HUES64 (cell line): ENCODE data around the gene DNAH1.
A peak's percentile ranks its signal among the peaks of the same experiment; 100 is the strongest.

Source experiments
- H3K27ac ChIP-seq: 2 replicates; pipeline ENCODE4 v1.7.0; 2013; ENCODE audit warnings: low read depth, low read length, inconsistent platforms
- H3K27me3 ChIP-seq: 2 replicates; pipeline ENCODE4 v1.6.1; 2013; ENCODE audit warnings: mild to moderate bottlenecking, low read length; ENCODE audit not compliant: insufficient read depth
- H3K36me3 ChIP-seq: 2 replicates; pipeline ENCODE4 v1.6.1; 2013; ENCODE audit warnings: mild to moderate bottlenecking, low read length; ENCODE audit not compliant: insufficient read depth
- H3K4me1 ChIP-seq: 2 replicates; pipeline ENCODE4 v1.6.1; 2013; ENCODE audit warnings: mild to moderate bottlenecking, low read length, moderate library complexity; ENCODE audit not compliant: insufficient read depth
- H3K4me3 ChIP-seq: 2 replicates; pipeline ENCODE4 v1.5.1; 2013; ENCODE audit warnings: mild to moderate bottlenecking, low read length, moderate library complexity
- H3K9ac ChIP-seq: 2 replicates; pipeline ENCODE4 v1.6.1; 2013; ENCODE audit warnings: mild to moderate bottlenecking, low read depth, low read length
- H3K9me3 ChIP-seq: 2 replicates; pipeline ENCODE4 v1.6.1; 2013; ENCODE audit warnings: low read depth, low read length; ENCODE audit not compliant: insufficient read depth
- WGBS: fragments of 150-250, 120-280 bp; methylation state at CpG from one replicate; pipeline ENCODE4 v1.1.7; 2013; ENCODE audit warnings: missing lambda C conversion rate; 5-methylcytosine and 5-hydroxymethylcytosine counted together

Gene DNAH1

GRCh38 chr3:52408466-52408865, 92.3 kb downstream of the DNAH1 start:
- H3K36me3 ChIP-seq: peaks cover 53% of the 10 kb centered on the region

DNA sequence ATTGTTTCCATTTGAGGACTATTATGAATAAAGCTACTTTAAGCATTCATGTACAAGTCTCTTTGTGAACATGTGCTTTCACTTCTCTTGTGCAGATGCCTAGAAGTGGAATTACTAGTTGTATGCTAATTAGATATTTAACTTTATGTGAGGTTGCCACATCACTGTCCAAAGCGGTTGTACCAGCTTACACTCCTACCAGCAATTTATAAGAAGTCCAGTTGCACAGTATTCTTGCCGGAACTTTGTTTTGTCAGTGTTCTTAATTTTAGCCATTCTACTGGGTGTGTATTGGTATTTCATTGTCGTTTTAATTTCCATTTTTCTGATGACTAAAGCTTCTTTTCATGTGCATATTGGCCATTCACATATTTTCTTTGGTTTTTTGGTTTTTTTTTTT, 99.7 kb downstream of the DNAH1 start:
- peaks cover 2% of the 10 kb centered on the region; the same call in 1 of the 2 replicates for H3K27me3 ChIP-seq
- 95% methylated on average over 2 of the region's 3 CpGs for WGBS
- no peak overlapping the region for H3K4me3 ChIP-seq
- H3K27ac ChIP-seq: no peak overlapping the region
- H3K9ac ChIP-seq: no peak overlapping the region
- peaks cover 7% of the 10 kb centered on the region; the same call in 1 of the 2 replicates for H3K4me1 ChIP-seq
- H3K36me3 ChIP-seq: no peaks in the 10 kb centered on the region; the same call in 1 of the 2 replicates
- no peaks in the 10 kb centered on the region for H3K9me3 ChIP-seq

More at GRCh38 chr3:52408466-52408865, 92.3 kb downstream of the DNAH1 start:
- 96% methylated on average over 8 of the region's 8 CpGs for WGBS
- peaks cover 11% of the 10 kb centered on the region; the same call in 1 of the 2 replicates for H3K4me1 ChIP-seq
- peak overlapping the region; percentile 83 for H3K4me3 ChIP-seq
- no peaks in the 10 kb centered on the region for H3K9me3 ChIP-seq
- H3K27ac ChIP-seq: no peak overlapping the region
- H3K27me3 ChIP-seq: peaks cover 2% of the 10 kb centered on the region; the same call in 1 of the 2 replicates
- H3K9ac ChIP-seq: no peak overlapping the region

GRCh38 chr3:52420388-52420787, 104.3 kb downstream of the DNAH1 start:
- H3K9ac ChIP-seq: no peak overlapping the region
- no peaks in the 10 kb centered on the region for H3K36me3 ChIP-seq
- no peaks in the 10 kb centered on the region for H3K4me1 ChIP-seq
- no peaks in the 10 kb centered on the region for H3K9me3 ChIP-seq
- WGBS: 89% methylated on average over 2 of the region's 2 CpGs
- no peak overlapping the region for H3K4me3 ChIP-seq
- no peaks in the 10 kb centered on the region for H3K27me3 ChIP-seq
- H3K27ac ChIP-seq: no peak overlapping the region

DNA sequence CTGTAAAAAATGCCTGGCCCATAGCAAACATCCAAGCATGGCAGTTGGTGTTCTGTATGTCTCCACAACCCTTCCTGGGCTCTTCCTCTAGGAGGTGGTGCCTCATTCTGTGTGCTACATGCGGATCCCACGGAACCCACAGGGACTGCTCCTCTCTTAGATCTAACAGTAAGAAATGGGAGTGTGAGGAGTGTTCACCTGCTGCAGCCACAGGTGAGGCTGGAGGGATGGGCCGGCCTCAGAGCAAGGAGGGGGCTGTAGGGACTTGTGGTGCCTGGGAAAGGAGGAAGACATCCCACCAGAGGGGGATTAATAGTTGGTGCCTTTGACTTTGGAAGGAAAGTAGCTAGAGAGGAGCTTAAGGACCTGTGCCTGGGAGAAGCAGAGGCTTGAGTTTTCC, 106.5 kb downstream of the DNAH1 start:
- Histone ChIP-seq H3K27ac (no peak overlapping the region), H3K9me3 (no peaks in the 10 kb centered on the region), H3K36me3 (no peaks in the 10 kb centered on the region), H3K9ac (no peak overlapping the region), H3K4me1 (no peaks in the 10 kb centered on the region), H3K27me3 (no peaks in the 10 kb centered on the region), H3K4me3 (no peak overlapping the region)
- 95% methylated on average over 3 of the region's 3 CpGs for WGBS

GRCh38 chr3:52423173-52423572, 107.1 kb downstream of the DNAH1 start:
- Histone ChIP-seq H3K27ac (no peak overlapping the region), H3K4me3 (no peak overlapping the region), H3K9ac (no peak overlapping the region), H3K4me1 (no peaks in the 10 kb centered on the region), H3K36me3 (no peaks in the 10 kb centered on the region), H3K27me3 (no peaks in the 10 kb centered on the region), H3K9me3 (no peaks in the 10 kb centered on the region)
- 70% methylated on average over 5 of the region's 5 CpGs for WGBS

- Histone ChIP-seq H3K9me3 (no peaks in the 10 kb centered on the region), H3K4me3 (no peak overlapping the region), H3K36me3 (no peaks in the 10 kb centered on the region), H3K4me1 (no peaks in the 10 kb centered on the region), H3K9ac (no peak overlapping the region), H3K27ac (no peak overlapping the region), H3K27me3 (no peaks in the 10 kb centered on the region)
- WGBS: 39% methylated on average over 7 of the region's 7 CpGs
Observed at GRCh38 chr3:52428151-52429005, 112.3 kb downstream of the DNAH1 start.

DNA sequence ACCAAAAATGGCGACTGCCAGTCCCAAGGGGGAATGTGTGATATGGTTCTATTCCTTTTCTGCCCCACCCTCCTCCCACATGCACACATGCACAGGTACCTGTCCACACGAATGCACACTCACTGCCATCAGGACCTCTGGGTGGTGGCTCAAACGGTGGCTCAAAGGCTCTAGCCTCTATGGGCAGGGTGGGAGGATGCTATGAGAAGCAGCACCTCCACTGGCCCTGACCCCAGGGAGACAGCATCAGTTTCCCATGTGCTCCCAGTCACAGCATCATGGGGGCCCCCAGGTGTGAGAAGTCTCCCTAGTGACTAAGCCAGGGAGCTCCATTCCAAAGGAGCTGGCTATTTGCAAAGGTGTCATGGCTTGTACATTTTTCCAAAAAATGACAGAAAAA, 112.9 kb downstream of the DNAH1 start:
- no peak overlapping the region for H3K4me3 ChIP-seq
- no peak overlapping the region for H3K27ac ChIP-seq
- no peaks in the 10 kb centered on the region for H3K4me1 ChIP-seq
- H3K9ac ChIP-seq: no peak overlapping the region
- H3K27me3 ChIP-seq: no peaks in the 10 kb centered on the region
- H3K9me3 ChIP-seq: no peaks in the 10 kb centered on the region
- 86% methylated on average over 2 of the region's 3 CpGs for WGBS
- H3K36me3 ChIP-seq: no peaks in the 10 kb centered on the region

GRCh38 chr3:52429779-52430415, 113.8 kb downstream of the DNAH1 start:
- Histone ChIP-seq H3K9me3 (no peaks in the 10 kb centered on the region), H3K27me3 (no peaks in the 10 kb centered on the region), H3K9ac (no peak overlapping the region), H3K4me1 (no peaks in the 10 kb centered on the region), H3K36me3 (no peaks in the 10 kb centered on the region), H3K27ac (no peak overlapping the region; the same call in 1 of the 2 replicates), H3K4me3 (no peak overlapping the region)
- WGBS: 90% methylated on average over 7 of the region's 7 CpGs

GRCh38 chr3:52430416-52430810, 114.3 kb downstream of the DNAH1 start:
- Histone ChIP-seq H3K36me3 (no peaks in the 10 kb centered on the region), H3K9me3 (no peaks in the 10 kb centered on the region), H3K9ac (no peak overlapping the region), H3K4me3 (no peak overlapping the region), H3K4me1 (no peaks in the 10 kb centered on the region), H3K27ac (no peak overlapping the region), H3K27me3 (no peaks in the 10 kb centered on the region)
- WGBS: 96% methylated on average over 9 of the region's 9 CpGs

- 89% methylated on average over 10 of the region's 10 CpGs for WGBS
- no peak overlapping the region for H3K4me3 ChIP-seq
- H3K27ac ChIP-seq: no peak overlapping the region
Observed at GRCh38 chr3:52431459-52432223, 115.5 kb downstream of the DNAH1 start.

GRCh38 chr3:52432225-52432624, 116.1 kb downstream of the DNAH1 start:
- 90% methylated on average over 6 of the region's 6 CpGs for WGBS
- Histone ChIP-seq H3K36me3 (no peaks in the 10 kb centered on the region), H3K4me1 (no peaks in the 10 kb centered on the region), H3K4me3 (no peak overlapping the region), H3K9ac (no peak overlapping the region), H3K9me3 (no peaks in the 10 kb centered on the region), H3K27me3 (no peaks in the 10 kb centered on the region), H3K27ac (no peak overlapping the region)

More at GRCh38 chr3:52431459-52432223, 115.5 kb downstream of the DNAH1 start:
- Histone ChIP-seq H3K4me1 (no peaks in the 10 kb centered on the region), H3K9ac (0 out of 2 replicates have a peak overlapping the region, but pooled peaks have one; percentile 10), H3K36me3 (no peaks in the 10 kb centered on the region), H3K9me3 (no peaks in the 10 kb centered on the region), H3K27me3 (no peaks in the 10 kb centered on the region)
